RWPE2 (cell line): Measurements from ENCODE around the gene COL4A2.
A peak's percentile ranks its signal among the peaks of the same experiment; 100 is the strongest.

Experiments
- ATAC-seq: fragments of 200-7000 bp; cut with Tn5 transposase; 3 replicates; pipeline ENCODE4 v1.9.1; 2021; ENCODE audit warnings: low read depth
- DNase-seq: peaks from one replicate; pipeline ENCODE4 v3.0.0-alpha.2; 2020; ENCODE audit warnings: low spot score
- H3K27ac ChIP-seq: fragments of 450-650 bp; 2 replicates; pipeline ENCODE4 v1.5.1; 2017; ENCODE audit warnings: mild to moderate bottlenecking; ENCODE audit not compliant: poor library complexity, severe bottlenecking
- H3K27me3 ChIP-seq: fragments of 250-450 bp; sonication (Bioruptor Pico); 2 replicates; pipeline ENCODE4 v1.5.1; 2021; ENCODE audit warnings: mild to moderate bottlenecking, moderate library complexity; ENCODE audit not compliant: insufficient read depth, poor library complexity, severe bottlenecking
- H3K36me3 ChIP-seq: fragments of 250-450 bp; sonication (Bioruptor Pico); 2 replicates; pipeline ENCODE4 v1.5.1; 2020; ENCODE audit warnings: low read depth, mild to moderate bottlenecking, moderate library complexity
- H3K4me1 ChIP-seq: fragments of 250-450 bp; sonication (Bioruptor Pico); 2 replicates; pipeline ENCODE4 v1.5.1; 2021; ENCODE audit warnings: mild to moderate bottlenecking, moderate library complexity; ENCODE audit not compliant: insufficient read depth, poor library complexity, severe bottlenecking
- H3K4me3 ChIP-seq: fragments of 250-450 bp; sonication (Bioruptor Pico); 2 replicates; pipeline ENCODE4 v1.5.1; 2021; ENCODE audit warnings: mild to moderate bottlenecking, moderate library complexity; ENCODE audit not compliant: severe bottlenecking
- H3K9me3 ChIP-seq: fragments of 250-450 bp; sonication (Bioruptor Pico); 2 replicates; pipeline ENCODE4 v1.5.1; 2021; ENCODE audit warnings: mild to moderate bottlenecking, moderate library complexity; ENCODE audit not compliant: severe bottlenecking
- CTCF ChIP-seq: fragments of 450-650 bp; IDR thresholded peaks from one replicate; pipeline ENCODE4 v1.5.1; 2017; ENCODE audit warnings: mild to moderate bottlenecking, moderate library complexity; ENCODE audit not compliant: poor library complexity, severe bottlenecking

COL4A2 gene

GRCh38 chr13:110399801-110400200 lies 92.7 kb downstream of the COL4A2 start:
- DNase-seq (no peak), ATAC-seq (no peak)
- H3K4me1 ChIP-seq = peaks cover 26% of the 10 kb centered on the region
- H3K27me3 ChIP-seq = no peaks in the 10 kb centered on the region
- no peak for TF ChIP-seq CTCF
- H3K4me3 ChIP-seq = no peak overlapping the region
- peaks cover 9% of the 10 kb centered on the region; the same call in 1 of the 2 replicates for H3K36me3 ChIP-seq
- H3K9me3 ChIP-seq = no peaks in the 10 kb centered on the region
- no peak overlapping the region for H3K27ac ChIP-seq

GRCh38 chr13:110400786-110401533 lies 93.9 kb downstream of the COL4A2 start:
- no peaks in the 10 kb centered on the region for H3K27me3 ChIP-seq

GRCh38 chr13:110402299-110403069 lies 95.4 kb downstream of the COL4A2 start:
- H3K36me3 ChIP-seq = 0 out of 2 replicates have a peak, but pooled peaks cover 8% of the 10 kb centered on the region
- DNase-seq (no peak), ATAC-seq (no peak)
- peak overlapping the region; percentile 78 for H3K27ac ChIP-seq
- no peak for TF ChIP-seq CTCF
- H3K9me3 ChIP-seq = no peaks in the 10 kb centered on the region
- no peaks in the 10 kb centered on the region for H3K27me3 ChIP-seq
- H3K4me3 ChIP-seq = no peak overlapping the region
- peaks cover 12% of the 10 kb centered on the region for H3K4me1 ChIP-seq

More at GRCh38 chr13:110400786-110401533, 93.9 kb downstream of the COL4A2 start:
- no peak overlapping the region for H3K27ac ChIP-seq
- ATAC-seq (no peak), DNase-seq (no peak)
- TF ChIP-seq CTCF = no peak
- no peaks in the 10 kb centered on the region for H3K9me3 ChIP-seq
- 0 out of 2 replicates have a peak, but pooled peaks cover 9% of the 10 kb centered on the region for H3K36me3 ChIP-seq
- H3K4me3 ChIP-seq = no peak overlapping the region
- peaks cover 25% of the 10 kb centered on the region for H3K4me1 ChIP-seq

GRCh38 chr13:110403315-110403714 lies 96.2 kb downstream of the COL4A2 start:
- Histone ChIP-seq H3K4me1 (peaks cover 12% of the 10 kb centered on the region), H3K36me3 (0 out of 2 replicates have a peak, but pooled peaks cover 5% of the 10 kb centered on the region), H3K27ac (peak overlapping the region; percentile 78), H3K9me3 (no peaks in the 10 kb centered on the region), H3K4me3 (no peak overlapping the region), H3K27me3 (no peaks in the 10 kb centered on the region)
- DNase-seq = no peak
- TF ChIP-seq CTCF = no peak
- ATAC-seq = no peak; the same call in 2 of the 3 replicates
